Midbrain (tissue), 1 donor: ENCODE data around the gene CD3D.
A peak's percentile ranks its signal among the peaks of the same experiment; 100 is the strongest.

Experiments used
- DNase-seq: peaks from one replicate; lab custom pipeline; 2025; lab: John Stamatoyannopoulos, UW

CD3D gene

GRCh38 chr11:118301600-118302195, 40.8 kb downstream of the CD3D start:
- DNase-seq, result no peak

DNA sequence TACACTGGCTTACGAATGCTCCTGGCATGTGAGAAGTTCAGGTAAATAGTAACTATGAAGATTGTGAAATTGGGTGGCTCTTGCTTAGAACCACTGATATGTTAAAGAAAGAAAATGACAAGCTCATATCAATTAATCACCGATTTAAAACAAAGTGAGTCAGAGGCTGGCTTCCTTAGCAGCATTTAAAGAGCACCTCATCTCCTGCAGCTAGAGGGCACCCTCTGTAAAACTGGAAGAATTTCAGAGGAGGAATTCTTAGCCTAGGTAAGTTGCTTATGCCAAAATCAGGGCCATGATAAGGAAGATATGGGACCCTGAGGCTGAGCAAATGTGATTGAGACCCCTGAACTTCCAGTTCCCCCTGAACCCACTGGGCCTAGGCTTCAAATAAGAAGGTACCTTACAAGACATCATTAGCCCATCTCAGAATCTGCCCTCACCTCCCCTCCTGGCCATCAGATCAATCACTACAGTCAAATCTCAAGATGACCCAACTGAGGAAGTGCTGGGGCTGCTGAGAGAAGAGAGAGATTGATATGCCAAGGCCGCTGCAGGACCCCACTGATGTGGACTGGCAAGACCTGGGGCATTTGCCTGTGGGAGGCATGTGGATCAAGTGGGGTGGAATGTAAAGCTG, 46.6 kb downstream of the CD3D start:
- DNase-seq, result no peak

DNA sequence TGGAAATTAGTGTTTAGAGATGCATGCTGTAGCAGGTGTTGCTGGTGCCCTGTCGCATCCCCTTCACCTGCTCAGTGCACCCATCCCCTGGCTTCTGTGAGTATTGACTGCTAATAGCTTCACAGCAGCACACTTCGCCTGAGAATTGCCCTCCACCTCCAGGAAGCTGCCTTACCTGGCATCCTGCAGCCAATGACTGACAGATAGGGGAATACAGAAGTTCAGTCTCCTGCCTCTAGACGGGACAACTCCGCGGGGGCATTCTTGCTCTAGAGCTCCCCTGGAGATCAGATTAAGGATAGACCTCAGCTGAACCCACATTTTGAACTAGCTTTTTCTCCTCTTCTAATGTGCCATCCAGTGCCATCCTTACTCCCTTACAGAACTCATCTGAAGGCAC, 47.3 kb downstream of the CD3D start:
- DNase-seq, result no peak

DNA sequence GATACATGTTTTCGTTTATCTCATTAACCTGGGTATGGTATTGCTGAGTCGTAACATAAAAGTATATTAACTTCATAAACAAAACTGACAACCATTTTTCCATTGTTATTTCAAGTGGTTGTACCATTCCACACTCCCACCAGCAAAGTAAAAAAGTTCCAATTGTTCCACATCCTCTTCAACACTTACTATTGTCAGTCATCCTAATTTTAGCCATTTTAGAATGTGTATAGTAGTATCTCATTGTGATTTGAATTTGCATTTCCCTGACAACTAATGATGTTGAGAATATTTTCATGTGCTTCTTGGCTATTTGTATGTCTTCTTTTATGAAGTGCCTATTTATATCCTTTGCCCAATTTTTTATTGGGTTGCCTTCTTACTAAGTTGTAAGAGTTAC, 48.5 kb downstream of the CD3D start:
- no peak for DNase-seq

GRCh38 chr11:118291477-118292135, 50.9 kb downstream of the CD3D start:
- no peak for DNase-seq

GRCh38 chr11:118290923-118291322, 51.6 kb downstream of the CD3D start:
- peak; percentile 7 for DNase-seq

DNA sequence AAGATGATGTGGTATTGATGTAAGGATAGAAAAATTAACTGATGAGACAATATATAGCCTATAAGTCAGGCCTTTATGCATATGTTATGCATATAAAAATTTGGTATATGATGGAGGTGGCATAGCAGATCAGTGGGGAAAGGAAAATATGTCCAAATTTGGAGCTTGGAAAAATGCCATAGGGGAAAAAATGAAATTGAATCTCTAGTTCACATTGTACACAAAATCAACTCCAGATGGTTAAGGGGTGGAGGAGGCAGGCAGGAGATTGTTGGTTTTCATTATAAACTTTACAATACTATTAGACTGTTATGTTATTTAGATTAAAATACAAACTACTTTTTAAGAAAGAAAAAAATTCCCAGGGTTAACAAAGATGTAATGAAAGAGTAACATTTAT, 53.1 kb downstream of the CD3D start:
- no peak for DNase-seq
